HCT116 (cell line): ENCODE results near the gene PHKG2. TPM values are rescaled to one million over a fixed set of nuclear protein-coding genes. Genes with fewer than 3 reads are reported as not detected.

Source experiments
- ATAC-seq: fragments of 200-7000 bp; cut with Tn5 transposase; 2 replicates; pipeline ENCODE4 v1.9.1; 2020; ENCODE audit warnings: mild to moderate bottlenecking, moderate library complexity
- BruUV-seq: library from RNA; stranded (reverse); fragments of 400-500 nt; replicated peaks from 2 replicates; lab custom pipeline; 2021; lab: Mats Ljungman, UMichigan
- CTCF ChIA-PET: fragments of 300-600 bp; sonication (Branson Sonifier 250); formaldehyde crosslinking; loops from one replicate; lab custom pipeline; 2021; ENCODE audit warnings: antibody characterized with exemption; lab: Charles Lee
- POLR2A ChIA-PET: fragments of 300-600, 350-600 bp; sonication (Branson Sonifier 250); formaldehyde crosslinking; loops from one replicate; lab custom pipeline; 2021; ENCODE audit warnings: antibody characterized with exemption; lab: Charles Lee
- RAD21 ChIA-PET, 2 experiments: fragments of 300-600 bp; sonication (Branson Sonifier 250); formaldehyde crosslinking; loops; one replicate each; lab custom pipeline; 2023; ENCODE audit warnings: low total read pairs in 2 of 2; ENCODE audit not compliant: uncharacterized antibody in 2 of 2, unreplicated experiment in 2 of 2, low non-redundant PET in 1 of 2; lab: Charles Lee
- DNase-seq: peaks from one replicate; pipeline ENCODE4 v3.0.0-alpha.2; 2010; ENCODE audit warnings: low read depth, low spot score
- H2AFZ ChIP-seq: fragments of 200-600 bp; shearing (Covaris generic), sonication (generic); 2 replicates; pipeline ENCODE4 v1.6.1; 2017; ENCODE audit warnings: low read depth, mixed run types, mixed read lengths, antibody characterized with exemption, low read length; ENCODE audit not compliant: poor library complexity, severe bottlenecking
- H3K27ac ChIP-seq: 2 replicates; pipeline ENCODE4 v1.5.1; 2012; ENCODE audit warnings: low read depth, low read length
- H3K27me3 ChIP-seq: fragments of 200-600 bp; sonication (generic); 2 replicates; pipeline ENCODE4 v1.6.1; 2016; ENCODE audit warnings: mixed run types, low read length, mixed read lengths; ENCODE audit not compliant: insufficient read depth
- H3K36me3 ChIP-seq, 2 experiments: fragments of 200-500 bp in 1 of 2; fragments of 200-600 bp in 1 of 2; sonication (Bioruptor generic) in 1 of 2; sonication (generic) in 1 of 2; 2 replicates each; pipeline versions ENCODE4 v1.5.1 to v1.6.1; 2014 to 2016; ENCODE audit warnings: low read length in 2 of 2, inconsistent platforms in 1 of 2, mixed read lengths in 1 of 2, mixed run types in 1 of 2; ENCODE audit not compliant: insufficient read depth in 2 of 2, control insufficient read depth in 1 of 2
- H3K4me1 ChIP-seq, 2 experiments: fragments of 200-600 bp in 1 of 2; sonication (generic) in 1 of 2; 2 replicates each; pipeline versions ENCODE4 v1.5.1 to v1.6.1; 2012 to 2017; ENCODE audit warnings: low read length in 2 of 2, inconsistent platforms in 1 of 2, mild to moderate bottlenecking in 1 of 2, mixed read lengths in 1 of 2, mixed run types in 1 of 2, moderate library complexity in 1 of 2; ENCODE audit not compliant: insufficient read depth in 2 of 2, control insufficient read depth in 1 of 2
- H3K4me2 ChIP-seq: fragments of 200-600 bp; sonication (generic); 2 replicates; pipeline ENCODE4 v1.6.1; 2017; ENCODE audit warnings: mixed run types, low read length, mixed read lengths
- H3K4me3 ChIP-seq, 2 experiments: fragments of 200-600 bp in 1 of 2; sonication (generic) in 1 of 2; replicated peaks in 1 of 2; 2 replicates each; pipeline ENCODE4 v1.5.1; 2011 to 2016; ENCODE audit warnings: low read length in 2 of 2, control low read depth in 1 of 2, low read depth in 1 of 2, mild to moderate bottlenecking in 1 of 2, mixed read lengths in 1 of 2, mixed run types in 1 of 2
- H3K79me2 ChIP-seq: fragments of 200-600 bp; sonication (generic); 2 replicates; pipeline ENCODE4 v1.6.1; 2017; ENCODE audit warnings: mild to moderate bottlenecking, mixed run types, low read length, moderate library complexity, mixed read lengths; ENCODE audit not compliant: insufficient read depth
- H3K9ac ChIP-seq: fragments of 200-600 bp; sonication (generic); 2 replicates; pipeline ENCODE4 v1.6.1; 2016; ENCODE audit warnings: low read length, mixed read lengths
- H3K9me2 ChIP-seq: fragments of 200-600 bp; sonication (generic), shearing (Covaris generic); 2 replicates; pipeline ENCODE4 v1.6.1; 2017; ENCODE audit warnings: mixed run types, mild to moderate bottlenecking, moderate library complexity; ENCODE audit not compliant: insufficient read depth
- H3K9me3 ChIP-seq, 2 experiments: fragments of 200-500 bp in 1 of 2; fragments of 200-600 bp in 1 of 2; sonication (Bioruptor generic) in 1 of 2; sonication (generic) in 1 of 2; 2 replicates each; pipeline ENCODE4 v1.6.1; 2014 to 2017; ENCODE audit warnings: low read length in 2 of 2, mixed read lengths in 2 of 2, inconsistent platforms in 1 of 2, low read depth in 1 of 2, mild to moderate bottlenecking in 1 of 2, mixed run types in 1 of 2, moderate library complexity in 1 of 2; ENCODE audit not compliant: control insufficient read depth in 1 of 2, insufficient read depth in 1 of 2
- H4K20me1 ChIP-seq: fragments of 200-600 bp; sonication (generic), shearing (Covaris generic); 2 replicates; pipeline ENCODE4 v1.6.1; 2017; ENCODE audit warnings: mixed run types, mild to moderate bottlenecking, moderate library complexity; ENCODE audit not compliant: insufficient read depth
- ELF1 ChIP-seq: IDR thresholded peaks from 2 replicates; pipeline ENCODE4 v1.6.1; 2012; ENCODE audit warnings: low read depth, borderline replicate concordance
- EZH2 ChIP-seq: fragments of 200-600 bp; sonication (generic); IDR thresholded peaks from 2 replicates; pipeline ENCODE4 v1.6.1; 2017; ENCODE audit warnings: antibody characterized with exemption, mixed run types
- EZH2phosphoT487 ChIP-seq: fragments of 200-600 bp; IDR thresholded peaks from 2 replicates; pipeline ENCODE4 v1.6.1; 2018; ENCODE audit warnings: antibody characterized with exemption, borderline replicate concordance
- JUND ChIP-seq: IDR thresholded peaks from 2 replicates; pipeline ENCODE4 v1.6.1; 2012
- RAD21 ChIP-seq: IDR thresholded peaks from 2 replicates; pipeline ENCODE4 v1.6.1; 2012; ENCODE audit warnings: low read depth, mild to moderate bottlenecking
- REST ChIP-seq: IDR thresholded peaks from 2 replicates; pipeline ENCODE4 v1.6.1; 2012; ENCODE audit warnings: low read depth
- TCF7L2 ChIP-seq: IDR thresholded peaks from 2 replicates; pipeline ENCODE4 v1.7.0; 2011; ENCODE audit warnings: borderline replicate concordance, inconsistent platforms; ENCODE audit not compliant: insufficient read depth, insufficient read length; ENCODE audit errors: extremely low read depth
- intact Hi-C: fragments of 100-400 bp; cut with micrococcal nuclease; formaldehyde crosslinking; loops from 2 replicates; pipeline ENCODE4 v1.10.0; 2022
- total RNA-seq: library from RNA; stranded (reverse); gene quantifications from one replicate; pipeline ENCODE4 v1.2.1, GENCODE V29; 2021; ENCODE audit not compliant: unreplicated experiment

Gene PHKG2
- total RNA-seq, 1 experiment from 2014 or later, result 32.6 TPM

- H3K36me3 ChIP-seq, result peaks cover 8 to 23% of the 10 kb centered on the region in 2 experiments; a peak in 3 of 4 replicates
- no peaks in the 10 kb centered on the region for H3K9me2 ChIP-seq
- ATAC-seq, result no peak
- H3K4me3 ChIP-seq, result no peak overlapping the region
- H3K9me3 ChIP-seq, result no peaks in the 10 kb centered on the region
- peaks cover 32% of the 10 kb centered on the region for H3K79me2 ChIP-seq
- RAD21 ChIA-PET, result no interaction called here
- H3K9ac ChIP-seq, result no peak overlapping the region
- TF ChIP-seq RAD21 (no peak), ELF1 (no peak), REST (no peak), EZH2 (no peak), EZH2phosphoT487 (no peak), JUND (no peak), TCF7L2 (no peak)
- CTCF ChIA-PET, result no interaction called here
- no peak overlapping the region for H3K4me2 ChIP-seq
- intact Hi-C loops, result no loop called here
- no peak for DNase-seq
- H4K20me1 ChIP-seq, result no peaks in the 10 kb centered on the region
- POLR2A ChIA-PET, result no interaction called here
- BruUV-seq, result no TSS peak
- peaks cover 27 to 38% of the 10 kb centered on the region in 2 experiments for H3K4me1 ChIP-seq
- H2AFZ ChIP-seq, result no peak overlapping the region
- no peaks in the 10 kb centered on the region for H3K27me3 ChIP-seq
- H3K27ac ChIP-seq, result no peak overlapping the region
Measured at GRCh38 chr16:30745082-30745481, 3.1 kb upstream of the PHKG2 start.
